ENCODE results near the gene MRPS18B. TPM values are rescaled to one million over a fixed set of nuclear protein-coding genes. Genes with fewer than 3 reads are reported as not detected.
A peak's percentile ranks its signal among the peaks of the same experiment; 100 is the strongest.

The MRPS18B gene
- total and polyA plus RNA-seq, 2 of the 13 experiments (the other 11 are each of a cell fraction or from before 2014, with no cell fraction given) = 125 to 131 TPM

DNA sequence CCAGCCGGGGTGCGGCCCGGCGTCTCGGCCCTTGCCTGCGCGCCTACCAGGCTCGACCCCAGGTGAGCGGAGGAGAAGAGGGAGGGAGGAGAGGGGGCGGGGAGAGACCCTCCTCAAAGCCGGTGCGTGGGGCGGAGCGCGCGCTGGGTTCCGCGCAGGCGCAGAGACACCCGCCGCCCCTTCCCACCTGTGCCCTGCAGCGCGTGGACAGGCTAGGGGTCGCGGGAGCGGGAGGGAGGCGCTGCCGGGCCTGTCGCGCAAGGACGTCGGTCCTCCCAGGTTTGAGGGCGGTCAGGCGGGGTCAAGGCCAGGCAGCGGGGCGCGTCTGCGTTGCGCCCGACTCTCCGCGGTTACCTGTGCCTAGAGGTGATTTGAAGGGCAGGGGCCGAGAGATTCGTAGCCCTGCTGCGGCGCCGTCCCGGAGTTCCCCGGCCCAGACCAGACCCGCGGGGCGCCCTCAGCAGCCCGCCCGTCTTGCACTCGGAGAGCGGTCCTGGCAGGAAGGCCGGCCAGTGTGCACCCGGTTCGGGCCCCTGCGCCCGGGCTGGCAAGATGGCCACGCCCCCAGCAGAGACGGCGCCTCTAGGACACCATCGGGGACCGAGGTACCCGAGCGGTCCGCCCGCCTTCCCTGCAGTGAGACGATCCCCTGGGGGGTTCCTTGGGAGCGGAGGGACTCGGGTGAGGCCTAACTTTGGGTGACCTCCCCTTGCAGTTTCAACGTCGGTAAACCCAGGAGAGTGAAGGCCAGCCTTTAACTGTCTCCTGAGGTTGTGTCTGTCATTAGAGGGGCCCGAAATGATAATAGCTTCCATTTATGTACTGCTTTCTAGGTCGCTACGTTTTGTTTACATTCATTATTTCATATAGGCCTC is 29.8 kb downstream of the MRPS18B start (continued):
- TF ChIP-seq ZNF605 (CRISPR knock-in tag; IDR thresholded peaks at IDR 0.05) (peak; percentile 99), ZNF432 (CRISPR knock-in tag; IDR thresholded peaks at IDR 0.05; ENCODE audit: borderline replicate concordance) (no peak), SAP130 (CRISPR knock-in tag; IDR thresholded peaks at IDR 0.05; ENCODE audit: low read depth) (peak; percentile 96), BRD4 (CRISPR knock-in tag; IDR thresholded peaks at IDR 0.05) (peak; percentile 88), POLR2AphosphoS5 (IDR thresholded peaks at IDR 0.05; ENCODE audit: low read depth, low read length) (peak; percentile 82), ZNF569 (CRISPR knock-in tag; IDR thresholded peaks at IDR 0.05; ENCODE audit: borderline replicate concordance) (no peak), FOSL1 (CRISPR knock-in tag; IDR thresholded peaks at IDR 0.05; ENCODE audit: borderline replicate concordance) (peak; percentile 47; the same call in 1 of the 2 replicates), SKI (IDR thresholded peaks at IDR 0.05; ENCODE audit: partially characterized antibody) (peak; percentile 86), NFIC (IDR thresholded peaks at IDR 0.05; ENCODE audit: low read length) (no peak), ZNF7 (CRISPR knock-in tag; IDR thresholded peaks at IDR 0.05) (no peak; the same call in 1 of the 2 replicates), NCOA2 (CRISPR knock-in tag; IDR thresholded peaks at IDR 0.05) (peak; percentile 37; the same call in 1 of the 2 replicates), TBX2 (CRISPR knock-in tag; IDR thresholded peaks at IDR 0.05; ENCODE audit: borderline replicate concordance) (peak; percentile 95), ZNF160 (CRISPR knock-in tag; IDR thresholded peaks at IDR 0.05) (peak; percentile 97), PRPF4 (IDR thresholded peaks at IDR 0.05; ENCODE audit: low read depth, low read length, poor library complexity, severe bottlenecking) (no peak), ZKSCAN8 (CRISPR knock-in tag; IDR thresholded peaks at IDR 0.05; ENCODE audit: borderline replicate concordance) (no peak), ZNF263 (CRISPR knock-in tag; IDR thresholded peaks at IDR 0.05) (peak; percentile 92)
- TF ChIP-seq, protein P1, sequence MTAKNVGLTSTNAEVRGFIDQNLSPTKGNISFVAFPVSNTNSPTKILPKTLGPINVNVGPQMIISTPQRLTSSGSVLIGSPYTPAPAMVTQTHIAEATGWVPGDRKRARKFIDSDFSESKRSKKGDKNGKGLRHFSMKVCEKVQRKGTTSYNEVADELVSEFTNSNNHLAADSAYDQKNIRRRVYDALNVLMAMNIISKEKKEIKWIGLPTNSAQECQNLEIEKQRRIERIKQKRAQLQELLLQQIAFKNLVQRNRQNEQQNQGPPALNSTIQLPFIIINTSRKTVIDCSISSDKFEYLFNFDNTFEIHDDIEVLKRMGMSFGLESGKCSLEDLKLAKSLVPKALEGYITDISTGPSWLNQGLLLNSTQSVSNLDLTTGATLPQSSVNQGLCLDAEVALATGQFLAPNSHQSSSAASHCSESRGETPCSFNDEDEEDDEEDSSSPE (CRISPR knock-in tag; IDR thresholded peaks at IDR 0.05) = peak; percentile 92
- TF ChIP-seq, protein P2, sequence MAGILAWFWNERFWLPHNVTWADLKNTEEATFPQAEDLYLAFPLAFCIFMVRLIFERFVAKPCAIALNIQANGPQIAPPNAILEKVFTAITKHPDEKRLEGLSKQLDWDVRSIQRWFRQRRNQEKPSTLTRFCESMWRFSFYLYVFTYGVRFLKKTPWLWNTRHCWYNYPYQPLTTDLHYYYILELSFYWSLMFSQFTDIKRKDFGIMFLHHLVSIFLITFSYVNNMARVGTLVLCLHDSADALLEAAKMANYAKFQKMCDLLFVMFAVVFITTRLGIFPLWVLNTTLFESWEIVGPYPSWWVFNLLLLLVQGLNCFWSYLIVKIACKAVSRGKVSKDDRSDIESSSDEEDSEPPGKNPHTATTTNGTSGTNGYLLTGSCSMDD (CRISPR knock-in tag; IDR thresholded peaks at IDR 0.05) = no peak
- TF ChIP-seq, protein P3, sequence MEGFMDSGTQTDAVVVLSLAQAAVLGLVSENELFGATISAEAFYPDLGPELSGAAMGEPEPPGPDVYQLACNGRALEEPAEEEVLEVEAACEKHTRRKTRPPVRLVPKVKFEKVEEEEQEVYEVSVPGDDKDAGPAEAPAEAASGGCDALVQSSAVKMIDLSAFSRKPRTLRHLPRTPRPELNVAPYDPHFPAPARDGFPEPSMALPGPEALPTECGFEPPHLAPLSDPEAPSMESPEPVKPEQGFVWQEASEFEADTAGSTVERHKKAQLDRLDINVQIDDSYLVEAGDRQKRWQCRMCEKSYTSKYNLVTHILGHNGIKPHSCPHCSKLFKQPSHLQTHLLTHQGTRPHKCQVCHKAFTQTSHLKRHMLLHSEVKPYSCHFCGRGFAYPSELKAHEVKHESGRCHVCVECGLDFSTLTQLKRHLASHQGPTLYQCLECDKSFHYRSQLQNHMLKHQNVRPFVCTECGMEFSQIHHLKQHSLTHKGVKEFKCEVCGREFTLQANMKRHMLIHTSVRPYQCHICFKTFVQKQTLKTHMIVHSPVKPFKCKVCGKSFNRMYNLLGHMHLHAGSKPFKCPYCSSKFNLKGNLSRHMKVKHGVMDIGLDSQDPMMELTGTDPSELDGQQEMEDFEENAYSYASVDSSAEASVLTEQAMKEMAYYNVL (CRISPR knock-in tag; IDR thresholded peaks at IDR 0.05; ENCODE audit: borderline replicate concordance) = peak; percentile 92
- TF ChIP-seq, protein P4, sequence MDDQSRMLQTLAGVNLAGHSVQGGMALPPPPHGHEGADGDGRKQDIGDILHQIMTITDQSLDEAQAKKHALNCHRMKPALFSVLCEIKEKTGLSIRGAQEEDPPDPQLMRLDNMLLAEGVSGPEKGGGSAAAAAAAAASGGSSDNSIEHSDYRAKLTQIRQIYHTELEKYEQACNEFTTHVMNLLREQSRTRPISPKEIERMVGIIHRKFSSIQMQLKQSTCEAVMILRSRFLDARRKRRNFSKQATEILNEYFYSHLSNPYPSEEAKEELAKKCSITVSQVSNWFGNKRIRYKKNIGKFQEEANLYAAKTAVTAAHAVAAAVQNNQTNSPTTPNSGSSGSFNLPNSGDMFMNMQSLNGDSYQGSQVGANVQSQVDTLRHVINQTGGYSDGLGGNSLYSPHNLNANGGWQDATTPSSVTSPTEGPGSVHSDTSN (CRISPR knock-in tag; IDR thresholded peaks at IDR 0.05; ENCODE audit: borderline replicate concordance) = peak; percentile 82; the same call in 1 of the 2 replicates
- TF ChIP-seq, protein P5, sequence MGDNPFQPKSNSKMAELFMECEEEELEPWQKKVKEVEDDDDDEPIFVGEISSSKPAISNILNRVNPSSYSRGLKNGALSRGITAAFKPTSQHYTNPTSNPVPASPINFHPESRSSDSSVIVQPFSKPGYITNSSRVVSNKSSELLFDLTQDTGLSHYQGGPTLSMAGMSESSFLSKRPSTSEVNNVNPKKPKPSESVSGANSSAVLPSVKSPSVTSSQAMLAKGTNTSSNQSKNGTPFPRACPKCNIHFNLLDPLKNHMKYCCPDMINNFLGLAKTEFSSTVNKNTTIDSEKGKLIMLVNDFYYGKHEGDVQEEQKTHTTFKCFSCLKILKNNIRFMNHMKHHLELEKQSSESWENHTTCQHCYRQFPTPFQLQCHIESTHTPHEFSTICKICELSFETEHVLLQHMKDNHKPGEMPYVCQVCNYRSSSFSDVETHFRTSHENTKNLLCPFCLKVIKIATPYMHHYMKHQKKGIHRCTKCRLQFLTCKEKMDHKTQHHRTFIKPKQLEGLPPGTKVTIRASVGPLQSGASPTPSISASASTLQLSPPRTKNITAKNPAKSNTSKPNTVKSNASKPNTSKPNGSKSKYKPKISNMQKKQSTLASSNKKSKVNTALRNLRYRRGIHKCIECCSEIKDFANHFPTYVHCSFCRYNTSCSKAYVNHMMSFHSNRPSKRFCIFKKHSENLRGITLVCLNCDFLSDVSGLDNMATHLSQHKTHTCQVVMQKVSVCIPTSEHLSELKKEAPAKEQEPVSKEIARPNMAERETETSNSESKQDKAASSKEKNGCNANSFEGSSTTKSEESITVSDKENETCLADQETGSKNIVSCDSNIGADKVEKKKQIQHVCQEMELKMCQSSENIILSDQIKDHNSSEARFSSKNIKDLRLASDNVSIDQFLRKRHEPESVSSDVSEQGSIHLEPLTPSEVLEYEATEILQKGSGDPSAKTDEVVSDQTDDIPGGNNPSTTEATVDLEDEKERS (CRISPR knock-in tag; IDR thresholded peaks at IDR 0.05) = no peak

All from HepG2 (cell line).